H1 (cell line): ENCODE results near the gene CCDC157. TPM values are rescaled to one million over a fixed set of nuclear protein-coding genes. Genes with fewer than 3 reads are reported as not detected.
A peak's percentile ranks its signal among the peaks of the same experiment; 100 is the strongest.

Experiments
- CTCF ChIA-PET: fragments of 300-600 bp; sonication (Branson Sonifier 250); formaldehyde crosslinking; loops from one replicate; lab custom pipeline; 2021; ENCODE audit not compliant: partially characterized antibody; lab: Charles Lee
- POLR2A ChIA-PET: fragments of 300-600 bp; sonication (Branson Sonifier 250); formaldehyde crosslinking; loops from one replicate; lab custom pipeline; 2021; ENCODE audit warnings: inconsistent platforms; ENCODE audit not compliant: partially characterized antibody; lab: Charles Lee
- DNase-seq, 2 experiments: peaks; one replicate each; pipeline versions ENCODE4 v3.0.0 to v3.0.0-alpha.2; 2010 to 2022; ENCODE audit warnings: low spot score in 2 of 2, low read depth in 1 of 2, mixed read lengths in 1 of 2
- FAIRE-seq: peaks from 2 replicates; lab custom pipeline; 2011; peaks lifted over from hg19 to GRCh38; lab: Jason Lieb, UNC
- H2AFZ ChIP-seq: 2 replicates; pipeline ENCODE4 v1.8.1; 2012; ENCODE audit warnings: low read length, inconsistent platforms
- H2AK5ac ChIP-seq: 2 replicates; pipeline ENCODE4 v1.6.1; 2013; ENCODE audit warnings: low read depth, low read length
- H2BK120ac ChIP-seq: replicated peaks from 2 replicates; pipeline ENCODE3; 2013; ENCODE audit warnings: low read depth, low read length, inconsistent platforms
- H2BK12ac ChIP-seq: 2 replicates; pipeline ENCODE4 v1.6.1; 2013; ENCODE audit warnings: low read depth, low read length
- H2BK15ac ChIP-seq: 2 replicates; pipeline ENCODE4 v1.6.1; 2013; ENCODE audit warnings: low read length
- H2BK20ac ChIP-seq: 2 replicates; pipeline ENCODE4 v1.6.1; 2013; ENCODE audit warnings: low read length
- H2BK5ac ChIP-seq: 2 replicates; pipeline ENCODE4 v1.6.1; 2013; ENCODE audit warnings: low read depth, low read length
- H3K14ac ChIP-seq: 2 replicates; pipeline ENCODE4 v1.6.1; 2013; ENCODE audit warnings: inconsistent platforms; ENCODE audit not compliant: insufficient read length
- H3K18ac ChIP-seq: 2 replicates; pipeline ENCODE4 v1.6.1; 2013; ENCODE audit warnings: low read length; ENCODE audit errors: extremely low read depth
- H3K23ac ChIP-seq: 2 replicates; pipeline ENCODE4 v1.6.1; 2013; ENCODE audit warnings: inconsistent platforms; ENCODE audit not compliant: insufficient read length
- H3K23me2 ChIP-seq: 2 replicates; pipeline ENCODE4 v1.6.1; 2013; ENCODE audit warnings: low read depth, low read length
- H3K27ac ChIP-seq: 2 replicates; pipeline ENCODE4 v1.6.1; 2011; ENCODE audit warnings: low read depth, low read length, inconsistent platforms
- H3K27me3 ChIP-seq, 4 experiments: replicated peaks in 1 of 4; 1 replicate in 1 of 4; 2 replicates in 3 of 4; pipeline versions ENCODE4 v1.6.1 to v1.8.1; 2011 to 2013; ENCODE audit warnings: low read length in 3 of 4, mild to moderate bottlenecking in 3 of 4, inconsistent platforms in 2 of 4, mixed read lengths in 2 of 4, moderate library complexity in 1 of 4; ENCODE audit not compliant: control insufficient read depth in 3 of 4, insufficient read depth in 3 of 4; ENCODE audit errors: extremely low read depth in 1 of 4
- H3K36me3 ChIP-seq, 4 experiments: 2 replicates each; pipeline versions ENCODE4 v1.6.1 to v1.8.1; 2011 to 2013; ENCODE audit warnings: mild to moderate bottlenecking in 4 of 4, low read length in 3 of 4, moderate library complexity in 2 of 4, control low read depth in 1 of 4, inconsistent platforms in 1 of 4; ENCODE audit not compliant: insufficient read depth in 4 of 4, control insufficient read depth in 2 of 4
- H3K4ac ChIP-seq: replicated peaks from 2 replicates; pipeline ENCODE3; 2013; ENCODE audit warnings: low read length, low read depth, mixed read lengths, inconsistent platforms; ENCODE audit not compliant: insufficient read length
- H3K4me1 ChIP-seq, 4 experiments: replicated peaks in 1 of 4; 1 replicate in 1 of 4; 2 replicates in 3 of 4; pipeline versions ENCODE4 v1.6.1 to v1.8.1; 2011 to 2013; ENCODE audit warnings: low read length in 3 of 4, inconsistent platforms in 2 of 4, mixed read lengths in 1 of 4; ENCODE audit not compliant: insufficient read depth in 4 of 4, control insufficient read depth in 3 of 4
- H3K4me2 ChIP-seq, 2 experiments: 2 replicates each; pipeline versions ENCODE4 v1.6.1 to v1.8.1; 2011 to 2013; ENCODE audit warnings: low read depth in 2 of 2, low read length in 2 of 2, control low read depth in 1 of 2, inconsistent platforms in 1 of 2, mild to moderate bottlenecking in 1 of 2; ENCODE audit not compliant: insufficient read depth in 1 of 2
- H3K4me3 ChIP-seq, 4 experiments: fragments of 200-600, 300-600 bp in 1 of 4; sonication (generic), shearing (Covaris generic), sonication (Bioruptor Twin) in 1 of 4; 2 replicates each; pipeline versions ENCODE4 v1.5.1 to v1.8.1; 2011 to 2016; ENCODE audit warnings: low read length in 4 of 4, low read depth in 3 of 4, control low read depth in 2 of 4, inconsistent platforms in 2 of 4, mild to moderate bottlenecking in 2 of 4, mixed read lengths in 1 of 4, moderate library complexity in 1 of 4; ENCODE audit not compliant: insufficient read depth in 2 of 4; ENCODE audit errors: extremely low read depth in 1 of 4
- H3K56ac ChIP-seq: replicated peaks from 2 replicates; pipeline ENCODE3; 2013; ENCODE audit warnings: low read depth, mild to moderate bottlenecking, mixed read lengths, low read length, inconsistent platforms; ENCODE audit not compliant: insufficient read length
- H3K79me1 ChIP-seq: 2 replicates; pipeline ENCODE4 v1.6.1; 2013; ENCODE audit warnings: low read depth, low read length, control low read depth
- H3K79me2 ChIP-seq, 2 experiments: 2 replicates each; pipeline versions ENCODE4 v1.6.1 to v1.8.1; 2012 to 2013; ENCODE audit warnings: low read length in 2 of 2, mild to moderate bottlenecking in 2 of 2, inconsistent platforms in 1 of 2; ENCODE audit not compliant: insufficient read depth in 2 of 2, control insufficient read depth in 1 of 2
- H3K9ac ChIP-seq, 4 experiments: replicated peaks in 1 of 4; 1 replicate in 1 of 4; 2 replicates in 3 of 4; pipeline versions ENCODE4 v1.6.1 to v1.8.1; 2011 to 2013; ENCODE audit warnings: low read depth in 3 of 4, low read length in 3 of 4, control low read depth in 2 of 4, mild to moderate bottlenecking in 2 of 4, moderate library complexity in 2 of 4, inconsistent platforms in 1 of 4; ENCODE audit errors: extremely low read depth in 1 of 4
- H3K9me3 ChIP-seq, 2 experiments: 2 replicates each; pipeline versions ENCODE4 v1.6.1 to v1.8.1; 2012 to 2013; ENCODE audit warnings: mild to moderate bottlenecking in 2 of 2, moderate library complexity in 2 of 2, control low read depth in 1 of 2, inconsistent platforms in 1 of 2, low read depth in 1 of 2, low read length in 1 of 2, mixed read lengths in 1 of 2; ENCODE audit not compliant: insufficient read depth in 2 of 2
- H4K20me1 ChIP-seq, 2 experiments: replicated peaks in 1 of 2; 2 replicates each; pipeline versions ENCODE3 to v1.8.1; 2011 to 2013; ENCODE audit warnings: inconsistent platforms in 2 of 2, low read length in 2 of 2, mild to moderate bottlenecking in 1 of 2; ENCODE audit not compliant: insufficient read depth in 2 of 2, control insufficient read depth in 1 of 2
- H4K5ac ChIP-seq: 2 replicates; pipeline ENCODE4 v1.6.1; 2013; ENCODE audit warnings: low read length, low read depth, mixed read lengths, inconsistent platforms; ENCODE audit not compliant: insufficient read length
- H4K8ac ChIP-seq: 2 replicates; pipeline ENCODE4 v1.8.0; 2013; ENCODE audit warnings: mild to moderate bottlenecking, moderate library complexity, low read length, inconsistent platforms; ENCODE audit not compliant: insufficient read depth; ENCODE audit errors: extremely low read depth
- H4K91ac ChIP-seq: replicated peaks from 2 replicates; pipeline ENCODE3; 2013; ENCODE audit warnings: low read length, mixed read lengths, inconsistent platforms; ENCODE audit not compliant: insufficient read length
- CEBPB ChIP-seq: IDR thresholded peaks from 2 replicates; pipeline ENCODE4 v1.6.1; 2012; ENCODE audit warnings: low read depth, low read length
- HDAC2 ChIP-seq, 2 experiments: fragments of 300-600 bp in 1 of 2; sonication (generic) in 1 of 2; IDR thresholded peaks; 2 replicates each; pipeline ENCODE4 v1.6.1; 2011 to 2012; ENCODE audit warnings: low read depth in 2 of 2, low read length in 2 of 2, mild to moderate bottlenecking in 2 of 2, moderate library complexity in 2 of 2, borderline replicate concordance in 1 of 2, inconsistent platforms in 1 of 2
- KDM1A ChIP-seq: fragments of 200-600, 300-600 bp; sonication (generic); IDR thresholded peaks from 2 replicates; pipeline ENCODE4 v1.7.1; 2016; ENCODE audit warnings: mild to moderate bottlenecking, low read length, borderline replicate concordance
- KDM4A ChIP-seq: IDR thresholded peaks from one replicate; pipeline ENCODE4 v1.7.1; 2012; ENCODE audit warnings: low read depth, mild to moderate bottlenecking, moderate library complexity, low read length, inconsistent platforms; ENCODE audit not compliant: severe bottlenecking
- NANOG ChIP-seq: IDR thresholded peaks from 2 replicates; pipeline ENCODE4 v1.6.1; 2011; ENCODE audit warnings: low read length, low read depth, mild to moderate bottlenecking, inconsistent platforms; ENCODE audit not compliant: insufficient read depth, poor library complexity, severe bottlenecking
- POLR2A ChIP-seq, 2 experiments: IDR thresholded peaks; 1 replicate in 1 of 2; 2 replicates in 1 of 2; pipeline ENCODE4 v1.6.1; 2011; ENCODE audit warnings: low read depth in 2 of 2, low read length in 2 of 2, mild to moderate bottlenecking in 2 of 2; ENCODE audit errors: control extremely low read depth in 1 of 2
- SAP30 ChIP-seq: fragments of 300-600 bp; sonication (generic); IDR thresholded peaks from 2 replicates; pipeline ENCODE4 v1.7.1; 2012; ENCODE audit warnings: low read length, moderate library complexity, mild to moderate bottlenecking, inconsistent platforms; ENCODE audit not compliant: insufficient read depth, insufficient replicate concordance
- SIX5 ChIP-seq: IDR thresholded peaks from 2 replicates; pipeline ENCODE4 v1.6.1; 2011; ENCODE audit warnings: mild to moderate bottlenecking, low read depth, low read length
- SP2 ChIP-seq: IDR thresholded peaks from 2 replicates; pipeline ENCODE4 v1.6.1; 2012; ENCODE audit warnings: mild to moderate bottlenecking, low read length, inconsistent platforms
- TAF7 ChIP-seq: optimal IDR thresholded peaks from 2 replicates; pipeline ENCODE3; 2011; ENCODE audit warnings: low read depth, mild to moderate bottlenecking, inconsistent platforms, low read length, moderate library complexity, borderline replicate concordance
- YY1 ChIP-seq: IDR thresholded peaks from 2 replicates; pipeline ENCODE4 v1.6.1; 2011; ENCODE audit warnings: low read depth, mild to moderate bottlenecking, low read length
- WGBS, 2 experiments: shearing (Covaris generic) in 1 of 2; methylation state at CpG; one replicate each; pipeline versions ENCODE4 v1.1.6 to v1.1.7; 2013 to 2015; ENCODE audit warnings: low lambda C conversion rate in 2 of 2, mixed read lengths in 2 of 2, inconsistent platforms in 1 of 2, low coverage in 1 of 2, missing lambda C conversion rate in 1 of 2; ENCODE audit not compliant: insufficient replicate concordance in 2 of 2, insufficient coverage in 1 of 2, insufficient read length in 1 of 2; ENCODE audit errors: extremely low coverage in 1 of 2, missing lambda C conversion rate in 1 of 2; 5-methylcytosine and 5-hydroxymethylcytosine counted together
- polyA plus RNA-seq, 7 experiments: library from polyadenylated mRNA; depleted of rRNA in 3 of 7; stranded (reverse) in 5 of 7; unstranded in 2 of 7; fragments of >200 nt in 5 of 7; fragments of 200-250 nt in 2 of 7; gene quantifications; 1 replicate in 5 of 7; 2 replicates in 1 of 7; 4 replicates in 1 of 7; pipeline versions ENCODE4 v1.2.1 to v1.2.3, GENCODE V29; 2011 to 2013; ENCODE audit warnings: missing spikeins in 2 of 7, mixed read lengths in 2 of 7
- total RNA-seq: library from RNA; stranded (reverse); fragmentation: NEBNext Ultra II Directional; extraction: Animal tissue kit (Norgen Biotek cat#: 25700); gene quantifications from 2 replicates; pipeline ENCODE4 v1.2.1, GENCODE V29; 2021

Gene CCDC157
- total and polyA plus RNA-seq, 2 of the 8 experiments (the other 6 are each of a cell fraction or from before 2014, with no cell fraction given) = 4.1 to 8.4 TPM

- Histone ChIP-seq H3K23me2 (peaks cover 2% of the 10 kb centered on the region; the same call in 1 of the 2 replicates), H3K4me1 (peaks cover 0 to 15% (median 11%) of the 10 kb centered on the region in 4 experiments; a peak in 5 of 7 replicates), H3K4ac (no peak overlapping the region), H2BK5ac (peak overlapping the region; percentile 76), H2BK20ac (peak overlapping the region; percentile 93; the same call in 1 of the 2 replicates), H3K14ac (no peak overlapping the region), H3K9me3 (no peaks in the 10 kb centered on the region), H2BK12ac (peak overlapping the region; percentile 75; the same call in 1 of the 2 replicates), H2AFZ (no peak overlapping the region), H3K18ac (no peak overlapping the region), H2AK5ac (0 out of 2 replicates have a peak overlapping the region, but pooled peaks have one; percentile 48), H4K5ac (no peak overlapping the region), H3K79me1 (peaks cover 6% of the 10 kb centered on the region; the same call in 1 of the 2 replicates), H3K27me3 (no peaks in the 10 kb centered on the region), H2BK15ac (peak overlapping the region; percentile 31; the same call in 1 of the 2 replicates), H3K4me2 (peak overlapping the region in 1 of 2 experiments; percentile 29; a peak in 1 of 4 replicates), H3K4me3 (no peak overlapping the region), H3K56ac (no peak overlapping the region), H3K9ac (no peak overlapping the region), H4K91ac (peak overlapping the region; percentile 25), H2BK120ac (peak overlapping the region; percentile 7), H3K23ac (no peak overlapping the region), H4K8ac (no peak overlapping the region), H3K36me3 (peaks cover 0 to 3% (median 1%) of the 10 kb centered on the region in 4 experiments; a peak in 3 of 8 replicates), H3K27ac (no peak overlapping the region; the same call in 1 of the 2 replicates), H4K20me1 (no peaks in the 10 kb centered on the region), H3K79me2 (0 out of 4 replicates have a peak, but pooled peaks cover 0 to 3% of the 10 kb centered on the region in 2 experiments)
- DNase-seq (no peak), FAIRE-seq (no peak)
- ChIA-PET CTCF (interaction anchor here (0.7 to 1.6 kb wide), 8 partner anchors 10 to 518 kb away, joined by 3 to 4 read pairs (median 3); partner anchors contain the start of gene SEC14L2), POLR2A (interaction anchor here (1.5 to 11.5 kb wide), 3 partner anchors 8 to 29 kb away, joined by 4 to 129 read pairs (median 5); no protein-coding TSS in a partner anchor)
- 78% methylated on average over 8 of the region's 10 CpGs; no CpG with 5 or more reads in 1 of the 2 experiments for WGBS, 2 experiments
- TF ChIP-seq HDAC2 (IDR thresholded peaks at IDR 0.05; ENCODE audit: borderline replicate concordance in 1 of 2, low read depth in 2 of 2, low read length in 2 of 2) (no peak), CEBPB (no peak), YY1 (no peak), SIX5 (no peak), KDM1A (no peak), POLR2A (IDR thresholded peaks at IDR 0.05; ENCODE audit: control extremely low read depth in 1 of 2, low read depth in 2 of 2, low read length in 2 of 2) (no peak), TAF7 (no peak), NANOG (no peak), KDM4A (no peak), SAP30 (no peak), SP2 (no peak)
Observed at GRCh38 chr22:30361916-30362650, 5.3 kb downstream of the CCDC157 start.
